MM.1S (cell line): ENCODE data around the gene INTS7.

Experiments
- DNase-seq: peaks from one replicate; pipeline ENCODE4 v3.0.0-alpha.2; 2015
- H2AFZ ChIP-seq: fragments of 300-600 bp; sonication (generic); 2 replicates; pipeline ENCODE4 v1.6.0; 2016; ENCODE audit warnings: antibody characterized with exemption, low read length
- H3F3A ChIP-seq: fragments of 300-600 bp; sonication (generic); 2 replicates; pipeline ENCODE4 v1.6.1; 2016; ENCODE audit warnings: mild to moderate bottlenecking, antibody characterized with exemption, low read length, moderate library complexity, mixed read lengths; ENCODE audit not compliant: insufficient read depth
- H3K27ac ChIP-seq: fragments of 300-600 bp; sonication (generic); 2 replicates; pipeline ENCODE4 v1.5.1; 2016; ENCODE audit warnings: mild to moderate bottlenecking, low read length
- H3K27me3 ChIP-seq: fragments of 300-600 bp; sonication (generic); replicated peaks from 2 replicates; pipeline ENCODE4 v1.6.0; 2016; ENCODE audit warnings: low read length; ENCODE audit not compliant: insufficient read depth
- H3K36me3 ChIP-seq: fragments of 300-600 bp; sonication (generic); replicated peaks from 2 replicates; pipeline ENCODE4 v1.6.1; 2016; ENCODE audit warnings: mild to moderate bottlenecking, low read length, mixed read lengths; ENCODE audit not compliant: insufficient read depth
- H3K4me1 ChIP-seq: fragments of 300-600 bp; sonication (generic); 2 replicates; pipeline ENCODE4 v1.6.1; 2016; ENCODE audit warnings: low read length, mixed read lengths
- H3K4me2 ChIP-seq: fragments of 300-600 bp; sonication (generic); 2 replicates; pipeline ENCODE4 v1.6.0; 2016; ENCODE audit warnings: low read depth, low read length
- H3K4me3 ChIP-seq: fragments of 300-600 bp; sonication (generic); 2 replicates; pipeline ENCODE4 v1.5.1; 2016; ENCODE audit warnings: low read length, mixed read lengths
- H3K79me2 ChIP-seq: fragments of 300-600 bp; sonication (generic); 2 replicates; pipeline ENCODE4 v1.6.1; 2016; ENCODE audit warnings: mixed run types, low read length, mixed read lengths
- H3K9ac ChIP-seq: fragments of 300-600 bp; sonication (generic); 2 replicates; pipeline ENCODE4 v1.6.1; 2016; ENCODE audit warnings: low read length, mixed read lengths
- H3K9me2 ChIP-seq: fragments of 300-600 bp; sonication (generic); replicated peaks from 2 replicates; pipeline ENCODE4 v1.6.1; 2016; ENCODE audit warnings: mild to moderate bottlenecking, low read length, mixed read lengths; ENCODE audit not compliant: insufficient read depth
- H3K9me3 ChIP-seq: fragments of 300-600 bp; sonication (generic); replicated peaks from 2 replicates; pipeline ENCODE4 v1.6.1; 2016; ENCODE audit warnings: mild to moderate bottlenecking, low read length, mixed read lengths; ENCODE audit not compliant: insufficient read depth
- H4K20me1 ChIP-seq: fragments of 300-600 bp; sonication (generic); 2 replicates; pipeline ENCODE4 v1.6.1; 2016; ENCODE audit warnings: mild to moderate bottlenecking, low read length, moderate library complexity, mixed read lengths; ENCODE audit not compliant: insufficient read depth
- CTCF ChIP-seq: fragments of 300-600 bp; sonication (generic); IDR thresholded peaks from 2 replicates; pipeline ENCODE4 v1.5.1; 2016; ENCODE audit warnings: antibody characterized with exemption, low read length, mixed read lengths
- EZH2 ChIP-seq: fragments of 300-600 bp; sonication (generic); optimal IDR thresholded peaks from 2 replicates; pipeline ENCODE3; 2017; ENCODE audit warnings: low read depth, mild to moderate bottlenecking, antibody characterized with exemption, low read length, mixed read lengths
- EZH2phosphoT487 ChIP-seq: fragments of 300-600 bp; sonication (generic); IDR thresholded peaks from 2 replicates; pipeline ENCODE4 v1.6.1; 2018; ENCODE audit warnings: antibody characterized with exemption, low read length

Gene INTS7

GRCh38 chr1:211932933-211933254, 102.5 kb downstream of the INTS7 start:
- no peak for TF ChIP-seq CTCF
- no peak for TF ChIP-seq EZH2phosphoT487
- TF ChIP-seq EZH2 = no peak
- Histone ChIP-seq H2AFZ (no peak overlapping the region), H3F3A (no peaks in the 10 kb centered on the region), H3K9ac (no peak overlapping the region), H3K4me3 (no peak overlapping the region), H3K9me2 (no peaks in the 10 kb centered on the region), H3K4me1 (0 out of 2 replicates have a peak, but pooled peaks cover under 1% of the 10 kb centered on the region), H3K4me2 (no peak overlapping the region), H3K79me2 (no peaks in the 10 kb centered on the region), H4K20me1 (no peaks in the 10 kb centered on the region), H3K27me3 (no peaks in the 10 kb centered on the region), H3K27ac (no peak overlapping the region), H3K36me3 (no peaks in the 10 kb centered on the region), H3K9me3 (no peaks in the 10 kb centered on the region)
- no peak for DNase-seq

- H4K20me1 ChIP-seq = no peaks in the 10 kb centered on the region
- no peaks in the 10 kb centered on the region for H3K36me3 ChIP-seq
- no peaks in the 10 kb centered on the region for H3K79me2 ChIP-seq
- H3K9me3 ChIP-seq = no peaks in the 10 kb centered on the region
- DNase-seq = no peak
- TF ChIP-seq EZH2 (no peak), CTCF (no peak), EZH2phosphoT487 (no peak)
- H2AFZ ChIP-seq = no peak overlapping the region
- H3K4me2 ChIP-seq = no peak overlapping the region
- H3K27ac ChIP-seq = no peak overlapping the region
- H3K27me3 ChIP-seq = no peaks in the 10 kb centered on the region
- no peaks in the 10 kb centered on the region for H3K4me1 ChIP-seq
- H3F3A ChIP-seq = no peaks in the 10 kb centered on the region
- H3K9me2 ChIP-seq = no peaks in the 10 kb centered on the region
- H3K9ac ChIP-seq = no peak overlapping the region
- H3K4me3 ChIP-seq = no peak overlapping the region
Measured at GRCh38 chr1:211932231-211932932, 103.0 kb downstream of the INTS7 start.

GRCh38 chr1:211929683-211930082, 105.7 kb downstream of the INTS7 start:
- Histone ChIP-seq H3K9me3 (no peaks in the 10 kb centered on the region), H3K4me2 (no peak overlapping the region), H3K27ac (no peak overlapping the region), H3K79me2 (no peaks in the 10 kb centered on the region), H4K20me1 (no peaks in the 10 kb centered on the region), H3K4me3 (no peak overlapping the region), H3F3A (peaks cover 5% of the 10 kb centered on the region; the same call in 1 of the 2 replicates), H3K9ac (no peak overlapping the region), H3K4me1 (peaks cover 3% of the 10 kb centered on the region), H3K36me3 (no peaks in the 10 kb centered on the region), H2AFZ (no peak overlapping the region), H3K9me2 (no peaks in the 10 kb centered on the region), H3K27me3 (no peaks in the 10 kb centered on the region)
- TF ChIP-seq EZH2phosphoT487 (no peak), EZH2 (no peak), CTCF (no peak)
- no peak for DNase-seq
